Stimulated activated CD8-positive, alpha-beta memory T cell treated with anti-CD3 and anti-CD28 coated beads, Interleukin-12 subunit alpha, Interleukin-12 subunit beta, amount 100 ng/mL, for 4 hours (primary cell): Measurements from ENCODE around the gene CPNE8.
"Not testable (repeated sequence)": the region's sequence is repeated elsewhere in the genome, so short reads cannot be mapped to it uniquely, and the experiment has no call there.

Experiments
- DNase-seq: peaks from one replicate; pipeline ENCODE4 v3.0.0-alpha.2; 2020; ENCODE audit warnings: low read depth

The CPNE8 gene

DNA sequence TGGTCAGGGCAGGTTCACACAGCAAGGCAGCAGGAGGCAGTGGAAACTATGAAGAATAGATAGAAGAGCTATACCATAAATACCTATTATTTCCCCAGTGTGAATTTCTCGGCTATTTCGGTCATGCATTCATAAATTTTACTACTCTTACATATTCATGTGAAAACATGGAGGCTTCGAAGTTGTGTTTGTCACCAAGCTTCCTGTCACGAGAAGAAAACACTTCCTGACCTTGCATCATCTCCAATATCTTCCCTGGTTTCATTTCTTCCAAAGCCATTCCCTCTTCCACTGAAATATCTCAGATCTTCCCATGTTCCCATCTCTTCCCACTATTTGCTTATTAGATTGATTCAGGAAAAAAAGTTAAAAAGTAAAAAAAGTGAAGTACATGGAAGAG lies 80.4 kb downstream of the CPNE8 start:
- no peak for DNase-seq

DNA sequence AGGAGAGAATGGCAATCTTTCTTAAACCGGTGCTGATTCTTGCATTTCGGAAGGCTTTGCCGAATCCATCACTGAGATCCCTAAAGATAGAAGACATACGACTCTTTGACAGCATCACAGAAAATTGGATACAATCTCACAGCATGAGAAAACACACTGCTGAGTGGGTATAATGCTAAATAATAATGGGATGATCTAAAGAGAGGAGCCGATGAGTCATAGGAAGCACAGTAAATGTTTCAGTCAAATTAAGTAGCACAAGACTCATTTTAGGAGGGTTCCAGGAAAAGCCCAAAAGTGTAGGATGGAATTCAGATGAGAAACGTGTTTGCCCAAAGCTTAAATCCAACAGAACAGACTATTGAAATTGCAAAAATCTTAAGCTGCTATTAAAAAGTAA lies 81.7 kb downstream of the CPNE8 start:
- DNase-seq: no peak

DNA sequence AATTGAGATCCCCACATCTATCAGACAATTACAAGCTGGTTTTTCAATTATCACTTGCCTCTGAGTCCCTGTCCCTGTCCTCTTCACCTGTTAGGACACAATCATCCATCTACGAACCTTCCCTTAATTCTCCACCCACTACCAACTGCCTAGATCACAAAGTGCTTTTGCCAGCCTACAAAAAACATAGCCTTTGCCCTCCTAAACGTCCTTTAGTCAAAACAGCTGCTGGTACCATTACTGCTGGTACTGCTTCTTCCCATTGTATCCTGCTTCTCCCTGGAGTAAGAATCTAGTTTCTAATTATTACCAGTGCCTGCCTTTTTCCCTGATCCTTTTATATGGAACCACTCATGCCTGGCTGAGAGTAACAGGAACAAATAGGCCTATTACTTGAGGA lies 82.1 kb downstream of the CPNE8 start:
- no peak for DNase-seq

- no peak for DNase-seq
Observed at GRCh38 chr12:38817942-38818341, 87.4 kb downstream of the CPNE8 start.

DNA sequence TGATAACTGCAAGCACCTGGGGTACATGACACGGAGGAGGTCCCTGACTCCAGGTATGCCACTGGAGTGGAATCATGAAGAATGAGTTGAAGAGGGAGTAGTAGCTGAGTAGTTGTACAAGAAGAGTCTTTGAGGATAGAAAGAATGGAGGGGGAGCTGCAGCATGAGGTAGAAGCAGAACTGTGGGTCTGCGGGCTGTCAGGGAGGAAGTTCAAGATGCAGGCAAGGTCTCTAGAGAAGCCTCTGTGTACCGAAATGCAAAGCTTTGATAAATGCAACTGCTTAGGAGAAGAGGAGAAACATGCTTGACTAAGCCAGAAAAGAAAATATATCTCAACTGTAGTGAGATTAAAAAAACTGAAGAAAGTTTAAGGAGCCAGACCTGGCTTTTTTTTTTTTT lies 91.5 kb downstream of the CPNE8 start:
- no peak for DNase-seq

DNA sequence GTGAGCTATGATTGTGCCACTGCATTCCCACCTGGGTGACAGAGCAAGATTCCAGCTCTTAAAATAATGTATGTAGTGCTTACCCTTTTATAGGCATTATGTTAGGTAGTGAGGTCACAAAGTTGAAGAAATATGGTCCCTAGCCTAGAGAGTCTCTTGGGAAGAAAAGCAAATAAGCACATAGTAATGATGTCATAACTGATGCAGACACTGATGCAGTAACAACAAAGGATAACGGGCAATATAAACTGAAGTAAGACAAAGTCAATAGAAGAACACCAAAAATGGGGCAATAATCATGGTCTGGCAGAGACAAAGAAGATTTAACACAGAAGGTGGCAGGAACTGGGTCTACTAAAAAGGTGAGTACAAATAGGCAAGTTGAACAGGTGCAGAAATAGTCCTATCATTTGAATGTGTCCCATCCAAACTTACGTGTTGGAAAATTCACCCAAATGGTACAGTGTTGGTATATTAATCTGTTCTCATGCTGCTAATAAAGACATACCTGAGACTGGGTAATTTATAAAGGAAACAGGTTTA lies 93.5 kb downstream of the CPNE8 start:
- DNase-seq: no peak

GRCh38 chr12:38809832-38810231 lies 95.6 kb downstream of the CPNE8 start:
- no peak for DNase-seq

GRCh38 chr12:38788106-38788505 lies 117.3 kb downstream of the CPNE8 start:
- DNase-seq: no peak

DNA sequence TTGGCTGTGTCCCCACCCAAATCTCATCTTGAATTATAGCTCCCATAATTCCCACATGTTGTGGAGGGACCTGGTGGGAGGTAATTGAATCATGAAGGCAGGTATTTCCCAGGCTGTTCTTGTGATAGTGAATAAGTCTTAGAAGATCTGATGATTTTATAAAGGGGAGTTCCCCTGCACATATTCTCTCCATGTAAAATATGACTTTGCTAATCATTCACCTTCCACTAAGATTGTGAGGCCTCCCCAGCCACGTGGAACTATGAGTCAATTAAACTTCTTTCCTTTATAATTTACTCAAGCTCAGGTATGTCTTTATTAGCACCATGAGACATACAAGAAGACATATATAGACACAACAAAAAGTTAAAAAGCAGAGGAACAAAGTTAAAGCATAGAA lies 120.0 kb downstream of the CPNE8 start:
- DNase-seq: no peak

- DNase-seq: no peak
Observed at GRCh38 chr12:38783304-38783703, 122.1 kb downstream of the CPNE8 start.

DNA sequence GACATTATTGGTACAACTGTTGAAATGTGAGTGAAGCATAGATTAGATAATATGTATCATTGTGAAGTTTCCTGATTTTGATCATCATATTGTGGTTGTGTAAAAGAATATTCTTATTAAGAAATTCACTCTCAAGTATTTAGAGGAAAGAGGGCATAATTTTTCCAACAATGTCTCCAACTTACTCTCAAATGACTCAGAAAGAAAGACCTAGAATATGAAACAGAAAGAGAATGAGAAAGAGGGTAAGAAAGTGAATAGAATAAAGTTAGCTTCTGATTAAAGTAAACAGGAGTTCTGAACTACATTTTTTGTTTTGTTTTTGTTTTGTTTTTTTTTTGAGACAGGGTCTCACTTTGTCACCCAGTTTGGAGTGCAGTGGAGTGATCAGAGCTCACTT lies 123.0 kb downstream of the CPNE8 start:
- no peak for DNase-seq

GRCh38 chr12:38776647-38777046 lies 128.7 kb downstream of the CPNE8 start:
- no peak for DNase-seq

- no peak for DNase-seq
Observed at GRCh38 chr12:38775457-38775856, 129.9 kb downstream of the CPNE8 start.

- no peak for DNase-seq
Observed at GRCh38 chr12:38772437-38772836, 133.0 kb downstream of the CPNE8 start.

GRCh38 chr12:38771871-38772270 lies 133.5 kb downstream of the CPNE8 start:
- no peak for DNase-seq

DNA sequence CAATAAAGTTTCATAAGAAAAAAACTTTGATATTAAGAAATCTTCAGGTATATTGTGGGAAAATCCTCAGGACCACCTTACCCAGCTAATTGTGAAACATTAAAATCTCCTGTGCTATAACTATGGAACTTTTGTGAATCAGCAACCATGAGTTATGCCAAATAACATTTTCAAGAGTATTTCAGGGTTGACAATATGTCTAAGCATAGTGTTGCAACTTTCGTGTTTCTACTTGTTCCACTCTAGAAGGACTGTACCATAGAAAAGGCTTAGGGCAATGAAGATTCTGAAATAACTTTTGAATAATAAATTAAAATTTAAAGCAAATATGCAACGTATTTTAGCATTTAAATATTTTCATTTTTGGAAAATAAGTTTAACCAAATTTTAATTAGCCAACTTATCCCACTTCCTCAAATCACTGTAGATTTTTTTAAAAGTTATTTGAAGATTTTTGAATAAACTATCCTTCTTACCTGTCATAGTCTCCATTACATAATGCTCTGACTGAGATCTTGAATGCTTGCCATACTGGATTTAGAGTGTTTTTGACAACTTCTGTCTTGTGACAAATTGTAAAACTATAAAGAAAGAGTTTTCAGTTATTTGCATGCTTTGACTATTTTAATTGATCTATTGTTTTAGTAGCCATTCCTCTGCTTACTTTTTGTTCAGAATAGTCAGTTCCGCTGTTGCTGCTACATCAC lies 143.6 kb downstream of the CPNE8 start:
- no peak for DNase-seq

DNA sequence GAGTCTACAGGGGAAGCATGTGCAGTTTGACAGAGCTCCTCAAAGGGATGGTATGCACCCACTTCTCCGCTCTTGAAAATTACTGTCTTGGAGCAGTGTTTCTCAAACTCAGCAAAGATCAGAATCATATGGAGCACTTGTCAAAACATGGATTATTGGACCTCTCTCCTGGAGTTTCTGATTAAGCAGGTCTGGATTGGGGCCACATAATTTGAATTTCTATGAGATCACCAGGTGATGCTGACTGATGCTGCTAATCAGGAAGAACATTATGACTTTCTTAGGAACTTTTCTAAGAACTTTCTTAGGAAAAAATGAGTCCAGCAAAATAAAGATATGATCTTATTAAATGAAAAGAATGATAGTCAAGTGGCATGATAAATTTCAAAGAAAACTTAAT lies 144.3 kb downstream of the CPNE8 start:
- DNase-seq: no peak

GRCh38 chr12:38759621-38760020 lies 145.8 kb downstream of the CPNE8 start:
- DNase-seq: no peak

- DNase-seq: no peak
Observed at GRCh38 chr12:38746744-38747143, 158.6 kb downstream of the CPNE8 start.

DNA sequence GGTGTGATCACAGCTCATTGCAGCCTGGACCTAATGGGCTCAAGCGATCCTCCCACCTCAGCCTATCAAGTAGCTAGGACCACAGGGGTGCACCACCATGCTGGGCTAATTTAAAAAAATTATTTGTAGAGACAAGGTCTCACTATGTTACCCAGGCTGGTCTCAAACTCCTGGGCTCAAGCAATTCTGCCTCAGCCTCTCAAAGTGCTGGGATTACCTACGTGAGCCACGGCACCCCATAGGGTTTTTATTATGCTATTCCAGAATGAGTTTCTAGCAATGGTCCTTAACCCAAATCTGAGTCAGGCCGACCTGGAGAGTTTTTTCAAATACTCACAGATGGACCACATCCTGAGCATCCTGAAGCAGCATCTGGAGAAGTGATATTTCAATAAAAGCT lies 159.8 kb downstream of the CPNE8 start:
- DNase-seq: no peak

DNA sequence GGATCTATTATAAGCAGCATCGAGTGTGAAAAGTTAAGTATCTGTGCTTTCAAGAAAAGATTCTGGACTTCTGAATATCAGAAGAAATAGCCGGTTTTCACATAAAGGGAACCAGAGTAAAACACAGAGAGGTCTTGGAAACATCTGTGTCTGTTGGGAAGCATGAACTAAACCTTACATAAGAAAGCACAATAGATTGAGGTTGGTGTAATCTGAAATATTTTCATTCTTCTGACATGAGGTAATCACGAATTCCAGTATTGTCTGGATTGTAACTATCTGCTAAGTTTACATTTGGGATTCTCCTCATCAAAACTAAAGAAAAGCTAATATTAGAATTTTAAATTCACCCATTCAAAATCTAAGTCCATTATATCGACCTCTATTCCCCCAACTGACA lies 161.3 kb downstream of the CPNE8 start:
- DNase-seq: no peak

DNA sequence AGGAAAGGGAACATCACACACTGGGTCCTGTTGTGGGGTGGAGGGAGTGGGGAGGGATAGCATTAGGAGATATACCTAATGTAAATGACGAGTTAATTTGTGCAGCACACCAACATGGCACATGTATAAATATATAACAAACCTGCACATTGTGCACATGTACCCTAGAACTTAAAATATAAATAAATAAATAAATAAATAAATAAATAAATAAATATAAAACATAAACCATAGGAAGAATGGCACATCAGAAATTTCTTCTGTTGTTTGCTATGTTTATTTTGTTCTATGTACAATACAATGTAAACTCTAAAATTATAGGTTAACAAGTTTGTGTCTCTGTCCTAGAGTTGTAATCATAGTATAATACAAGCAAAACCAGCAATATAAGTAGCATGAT lies 162.9 kb downstream of the CPNE8 start:
- DNase-seq: not testable (repeated sequence)

DNA sequence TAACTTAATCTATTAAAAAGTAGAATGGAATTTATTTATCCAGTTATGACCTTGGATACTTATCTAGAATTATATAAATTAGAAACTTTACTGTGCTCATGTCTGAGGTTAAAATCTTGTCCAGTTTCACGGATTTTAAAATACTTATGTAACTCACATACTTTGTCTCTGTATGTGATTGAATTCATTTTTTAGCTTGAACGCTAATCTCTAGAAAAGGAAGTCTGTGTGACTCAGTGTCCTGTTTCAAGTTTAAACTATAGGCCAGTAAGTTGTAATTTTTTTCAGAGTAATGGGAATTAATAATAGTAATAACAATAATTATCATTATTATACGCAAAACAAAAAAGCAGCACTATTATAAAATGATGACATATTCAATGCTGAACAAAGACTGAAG lies 168.6 kb downstream of the CPNE8 start:
- no peak for DNase-seq

GRCh38 chr12:38732761-38733160 lies 172.6 kb downstream of the CPNE8 start:
- DNase-seq: no peak
